GM10847 (cell line): Measurements from ENCODE around the gene FKRP.

Source experiments
- POLR2A ChIP-seq: IDR thresholded peaks from 2 replicates; pipeline ENCODE4 v1.6.1; 2011; ENCODE audit not compliant: insufficient read length; ENCODE audit errors: extremely low read depth

The FKRP gene

DNA sequence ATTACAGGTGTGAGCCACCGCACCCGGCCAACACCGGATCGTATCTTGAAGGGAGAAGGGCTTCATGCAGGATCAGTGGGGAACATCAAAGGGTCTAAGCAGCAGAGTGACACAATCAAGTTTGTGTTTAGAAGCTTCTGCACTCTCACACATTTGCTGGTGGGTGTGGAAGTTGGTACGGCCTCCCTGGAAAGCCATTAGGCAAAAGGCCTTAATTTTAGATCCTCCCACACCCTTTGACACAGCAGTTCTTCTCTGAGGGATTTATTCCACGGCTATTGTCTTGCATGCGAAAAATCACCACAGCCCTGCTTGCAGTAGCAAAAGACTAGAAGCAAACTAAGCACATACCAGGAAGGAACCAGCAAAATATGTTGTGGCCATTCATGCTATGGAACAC, 60.8 kb downstream of the FKRP start:
- no peak for TF ChIP-seq POLR2A
